Vagina (tissue), 2 donors: ENCODE data around the gene BAZ1B.
A peak's percentile ranks its signal among the peaks of the same experiment; 100 is the strongest.

Experiments
- POLR2A ChIP-seq, 2 donors: fragments of 450-650 bp; IDR thresholded peaks; one replicate each; pipeline ENCODE4 v1.6.1; 2017; ENCODE audit warnings: antibody characterized with exemption in 2 of 2, mild to moderate bottlenecking in 2 of 2, moderate library complexity in 2 of 2
- POLR2AphosphoS5 ChIP-seq, 2 donors: sonication (generic); formaldehyde crosslinking; IDR thresholded peaks; one replicate each; pipeline ENCODE4 v1.9.0; 2017; ENCODE audit warnings: antibody characterized with exemption in 2 of 2, mild to moderate bottlenecking in 2 of 2, low read depth in 1 of 2; ENCODE audit not compliant: insufficient read depth in 1 of 2
- TF ChIP-seq, protein P1 (sequence below), 3 experiments: fragments of 450-650 bp in 2 of 3; fragments of 200-600 bp in 1 of 3; sonication (generic) in 1 of 3; IDR thresholded peaks; one replicate each; pipeline ENCODE4 v1.5.1; 2017 to 2019; ENCODE audit warnings: antibody characterized with exemption in 3 of 3, mild to moderate bottlenecking in 2 of 3, moderate library complexity in 2 of 3

DNA sequence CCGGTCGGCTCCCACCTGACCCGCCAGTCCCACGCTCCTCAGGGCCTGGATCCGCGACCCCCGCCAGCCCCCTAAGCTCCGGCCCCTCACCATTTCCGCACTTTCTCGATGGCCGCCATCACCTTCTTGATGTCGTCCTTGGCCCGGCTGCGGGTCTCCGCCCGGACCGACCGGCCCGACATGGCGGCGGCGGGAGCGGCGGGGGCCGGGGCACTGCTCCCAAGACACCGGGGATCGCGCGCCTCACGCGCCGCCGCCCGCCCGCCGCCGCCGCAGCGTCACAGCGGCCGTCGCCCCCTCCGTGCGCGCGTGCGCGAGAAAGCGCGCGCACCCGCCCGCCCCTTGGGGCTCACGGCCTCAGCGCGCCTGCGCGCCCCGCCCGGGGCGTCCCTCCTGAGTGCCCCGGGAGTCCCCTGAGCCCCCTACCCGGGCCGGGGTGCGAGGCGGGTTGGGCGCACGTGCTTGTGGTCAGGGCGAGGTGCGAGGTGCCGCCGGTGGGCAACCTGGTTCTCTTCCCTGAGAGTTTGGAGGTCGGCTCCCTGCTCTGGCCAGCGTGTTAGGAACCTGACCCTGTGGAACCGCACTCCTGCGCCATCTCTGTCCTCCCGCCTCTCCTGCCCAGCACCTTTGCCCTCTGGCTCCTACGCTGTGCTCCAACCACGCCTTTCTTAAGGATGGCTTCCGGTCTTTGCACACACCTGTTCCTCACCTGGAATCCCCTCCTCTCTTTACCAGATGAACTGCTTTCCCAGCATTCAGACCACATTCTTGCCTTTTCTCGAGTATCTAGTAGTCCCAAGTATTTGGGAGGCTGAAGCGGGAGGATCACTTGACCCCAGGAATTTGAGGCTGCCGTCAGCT, 35.5 kb upstream of the BAZ1B start, which contains the start of gene BCL7B:
- TF ChIP-seq, protein P1, sequence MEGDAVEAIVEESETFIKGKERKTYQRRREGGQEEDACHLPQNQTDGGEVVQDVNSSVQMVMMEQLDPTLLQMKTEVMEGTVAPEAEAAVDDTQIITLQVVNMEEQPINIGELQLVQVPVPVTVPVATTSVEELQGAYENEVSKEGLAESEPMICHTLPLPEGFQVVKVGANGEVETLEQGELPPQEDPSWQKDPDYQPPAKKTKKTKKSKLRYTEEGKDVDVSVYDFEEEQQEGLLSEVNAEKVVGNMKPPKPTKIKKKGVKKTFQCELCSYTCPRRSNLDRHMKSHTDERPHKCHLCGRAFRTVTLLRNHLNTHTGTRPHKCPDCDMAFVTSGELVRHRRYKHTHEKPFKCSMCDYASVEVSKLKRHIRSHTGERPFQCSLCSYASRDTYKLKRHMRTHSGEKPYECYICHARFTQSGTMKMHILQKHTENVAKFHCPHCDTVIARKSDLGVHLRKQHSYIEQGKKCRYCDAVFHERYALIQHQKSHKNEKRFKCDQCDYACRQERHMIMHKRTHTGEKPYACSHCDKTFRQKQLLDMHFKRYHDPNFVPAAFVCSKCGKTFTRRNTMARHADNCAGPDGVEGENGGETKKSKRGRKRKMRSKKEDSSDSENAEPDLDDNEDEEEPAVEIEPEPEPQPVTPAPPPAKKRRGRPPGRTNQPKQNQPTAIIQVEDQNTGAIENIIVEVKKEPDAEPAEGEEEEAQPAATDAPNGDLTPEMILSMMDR (IDR thresholded peaks at IDR 0.05) = no peak
- TF ChIP-seq POLR2AphosphoS5 (IDR thresholded peaks at IDR 0.05; ENCODE audit: insufficient read depth in 1 of 2, low read depth in 1 of 2) = peak in 1 of 2 donors; percentile 59
- peak in 1 of 2 donors; percentile 45 for TF ChIP-seq POLR2A (IDR thresholded peaks at IDR 0.05)
